ENCODE results near the gene NABP2.

Gene NABP2

DNA sequence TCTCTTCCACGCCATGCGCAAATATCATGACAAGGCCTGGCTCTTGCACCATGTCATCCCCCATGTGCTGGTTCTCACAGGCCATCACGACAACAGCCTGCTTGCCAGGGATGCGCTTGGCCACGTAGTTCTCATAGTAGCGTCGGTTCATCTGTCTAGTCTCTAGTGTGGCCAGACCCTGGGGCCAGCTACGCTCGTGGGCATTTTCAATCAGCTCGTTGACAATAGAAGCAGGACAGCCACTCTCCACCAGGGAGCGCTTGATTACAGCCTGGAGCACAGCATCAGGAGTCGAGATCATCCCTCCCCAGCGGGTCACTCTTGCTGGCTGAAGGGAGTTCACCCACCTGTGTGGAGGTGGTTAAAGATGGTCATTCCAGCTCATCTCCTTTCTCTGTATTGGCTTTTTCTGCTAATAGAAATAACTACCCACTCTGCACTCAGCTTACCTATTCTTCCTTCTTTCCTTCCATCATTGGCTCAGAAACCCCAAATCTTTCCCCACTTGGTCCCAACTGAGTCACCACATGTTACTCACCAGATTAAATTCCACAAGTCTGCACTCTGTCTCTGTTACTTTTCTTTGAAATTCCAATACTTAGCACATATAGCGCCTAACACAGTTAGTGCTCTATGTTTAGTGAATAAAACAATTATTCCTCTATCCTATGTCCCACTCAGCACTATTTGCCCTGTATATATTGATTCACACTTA is 17.5 kb upstream of the NABP2 start:
- no peak overlapping the region for H3K4me3 ChIP-seq (ENCODE audit: low read length)
- DNase-seq (ENCODE audit: low read depth, low spot score), result no peak

- H3K4me3 ChIP-seq (ENCODE audit: low read length), result no peak overlapping the region
- DNase-seq (ENCODE audit: low read depth, low spot score), result no peak
Observed at GRCh38 chr12:56208006-56208405, 16.1 kb upstream of the NABP2 start.

- no peak for DNase-seq (ENCODE audit: low read depth, low spot score)
- no peak overlapping the region for H3K4me3 ChIP-seq (ENCODE audit: low read length)
Observed at GRCh38 chr12:56212361-56212760, 11.8 kb upstream of the NABP2 start.

DNA sequence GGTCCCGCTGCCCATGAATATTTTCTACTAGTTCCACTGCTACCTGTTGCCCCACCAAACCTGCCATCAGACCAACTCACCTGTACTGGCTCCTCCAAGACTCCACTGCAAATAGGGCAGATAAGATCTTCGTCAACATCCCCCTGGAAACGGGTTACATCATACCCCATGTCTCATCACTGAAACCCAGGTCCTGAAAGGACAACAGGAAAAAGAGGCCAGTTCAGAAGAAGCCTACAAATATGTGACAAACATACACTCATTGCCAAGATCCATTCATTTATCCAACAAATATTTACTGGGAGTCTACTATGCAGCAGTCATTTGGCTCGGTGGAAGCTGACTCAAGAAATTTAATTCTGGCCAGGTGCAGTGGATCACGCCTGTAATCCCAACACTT is 10.3 kb upstream of the NABP2 start:
- H3K4me3 ChIP-seq (ENCODE audit: low read length), result no peak overlapping the region
- no peak for DNase-seq (ENCODE audit: low read depth, low spot score)

GRCh38 chr12:56216461-56216860 is 7.7 kb upstream of the NABP2 start:
- H3K4me3 ChIP-seq (ENCODE audit: low read length), result no peak overlapping the region
- no peak for DNase-seq (ENCODE audit: low read depth, low spot score)

- H3K4me3 ChIP-seq (ENCODE audit: low read length), result no peak overlapping the region
- DNase-seq (ENCODE audit: low read depth, low spot score), result no peak
Observed at GRCh38 chr12:56219840-56220239, 4.3 kb upstream of the NABP2 start.

DNA sequence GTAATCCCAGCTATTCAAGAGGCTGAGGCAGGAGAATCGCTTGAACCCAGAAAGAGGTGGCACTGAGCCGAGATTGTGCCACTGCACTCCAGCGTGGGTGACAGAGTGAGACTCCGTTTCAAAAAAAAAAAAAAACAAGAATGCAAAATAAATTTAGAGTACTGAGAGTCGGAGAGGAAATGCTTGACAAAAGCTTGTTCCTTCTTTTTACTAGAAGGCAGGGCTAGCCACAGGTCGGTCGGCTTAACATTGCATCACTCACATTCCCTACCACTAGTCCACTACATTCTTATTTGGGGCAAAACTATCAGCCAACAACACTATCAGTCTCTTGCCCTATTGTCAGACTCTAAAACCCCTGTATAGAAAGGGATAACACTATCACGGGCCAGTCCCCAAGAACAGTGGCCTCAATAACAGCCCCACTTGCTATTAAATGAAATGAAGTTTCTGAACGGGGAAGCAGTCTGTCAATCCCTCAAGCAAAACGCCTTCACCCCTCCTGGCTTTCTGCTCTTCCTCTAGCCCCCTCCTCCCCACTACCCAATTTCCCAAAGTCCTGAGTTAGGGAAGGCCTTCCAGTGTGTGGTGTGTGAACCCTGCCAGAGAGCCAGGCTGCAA is 3.4 kb upstream of the NABP2 start:
- no peak for DNase-seq (ENCODE audit: low read depth, low spot score)
- H3K4me3 ChIP-seq (ENCODE audit: low read length), result peak overlapping the region; percentile 95

- peak overlapping the region; percentile 95 for H3K4me3 ChIP-seq (ENCODE audit: low read length)
- DNase-seq (ENCODE audit: low read depth, low spot score), result no peak
Observed at GRCh38 chr12:56221232-56221756, 2.8 kb upstream of the NABP2 start.

DNA sequence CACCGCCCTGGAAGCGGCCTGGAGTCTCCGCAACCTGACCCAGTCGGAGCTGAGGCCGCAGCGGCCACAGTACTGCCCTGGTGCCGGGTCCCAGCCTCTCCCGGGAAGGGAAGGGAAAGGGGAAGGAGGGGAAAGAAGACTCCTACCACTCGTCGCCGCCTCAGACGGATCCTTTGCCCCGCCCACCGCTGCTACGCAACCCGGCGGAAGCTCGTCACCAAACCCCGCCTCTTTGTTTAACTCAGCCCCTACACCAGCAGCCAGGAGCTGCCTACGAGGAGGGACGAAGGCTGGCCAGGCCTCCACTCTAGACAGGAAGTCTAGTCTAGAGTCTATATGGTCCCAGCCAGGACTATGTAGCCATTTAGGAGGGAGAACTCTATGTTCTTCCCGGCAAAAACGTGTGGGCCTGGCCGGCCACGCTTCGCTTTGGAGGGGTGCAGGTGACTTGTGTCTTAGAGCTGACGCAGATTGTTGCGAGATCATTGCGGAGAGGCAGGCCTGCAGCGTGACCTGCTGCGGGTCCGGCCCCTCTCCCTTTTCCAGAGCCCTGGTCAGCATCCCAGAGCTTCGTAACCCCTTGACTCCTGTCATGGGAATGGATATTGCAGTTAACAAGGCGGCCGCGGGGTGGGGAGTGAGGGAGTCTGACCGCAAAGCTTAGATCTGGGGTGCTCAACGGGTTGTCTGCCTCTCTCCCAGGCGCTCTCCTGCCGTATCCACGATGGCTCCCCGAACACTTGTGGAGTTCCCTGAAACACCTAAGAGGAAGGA is 2.2 kb upstream of the NABP2 start, which contains the start of gene RNF41:
TSS of gene RNF41 (minus strand) at position 166 of the 774 bp plus-strand sequence. CDS start 7,875 bp downstream, outside the sequence.
- peak; percentile 88 for DNase-seq (ENCODE audit: low read depth, low spot score)
- H3K4me3 ChIP-seq (ENCODE audit: low read length), result peak within 1 kb of the TSS; percentile 95

- no peak for DNase-seq (ENCODE audit: low read depth, low spot score)
Observed at GRCh38 chr12:56222531-56222895, 1.6 kb upstream of the NABP2 start.

DNA sequence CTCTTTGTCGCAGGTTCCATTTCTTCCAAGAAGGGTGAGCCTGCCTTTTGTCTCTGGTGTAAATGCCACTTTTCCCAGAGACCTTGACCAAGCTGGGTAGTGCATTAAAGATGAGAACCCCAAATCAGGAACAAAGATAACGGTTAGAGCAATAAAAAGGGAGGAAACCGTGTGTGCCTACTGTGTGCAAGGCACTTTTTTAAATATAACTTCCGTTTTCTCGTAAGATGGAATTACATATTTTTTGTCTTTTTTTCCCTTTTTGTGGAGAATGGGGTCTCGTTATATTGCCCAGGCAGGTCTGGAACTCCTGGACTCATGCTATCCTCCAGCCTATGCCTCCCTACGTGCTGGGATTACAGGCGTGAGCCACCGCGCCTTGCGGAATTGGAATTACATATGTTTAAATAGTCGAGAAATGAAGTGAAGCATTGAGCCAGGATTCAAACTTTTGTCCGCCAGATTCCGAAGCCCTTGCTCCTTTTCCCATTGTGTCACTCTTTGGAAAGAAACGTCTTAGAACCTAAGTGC is 506 bp upstream of the NABP2 start:
- no peak for DNase-seq (ENCODE audit: low read depth, low spot score)

More at GRCh38 chr12:56222531-56222895, 1.6 kb upstream of the NABP2 start:
- H3K4me3 ChIP-seq (ENCODE audit: low read length), result peak overlapping the region; percentile 95

GRCh38 chr12:56224954-56225353 is 812 bp downstream of the NABP2 start:
- no peak for DNase-seq (ENCODE audit: low read depth, low spot score)
- H3K4me3 ChIP-seq (ENCODE audit: low read length), result peak overlapping the region; percentile 86

More for the DNA sequence above, 506 bp upstream of the NABP2 start:
- H3K4me3 ChIP-seq (ENCODE audit: low read length), result peak overlapping the region; percentile 86

DNA sequence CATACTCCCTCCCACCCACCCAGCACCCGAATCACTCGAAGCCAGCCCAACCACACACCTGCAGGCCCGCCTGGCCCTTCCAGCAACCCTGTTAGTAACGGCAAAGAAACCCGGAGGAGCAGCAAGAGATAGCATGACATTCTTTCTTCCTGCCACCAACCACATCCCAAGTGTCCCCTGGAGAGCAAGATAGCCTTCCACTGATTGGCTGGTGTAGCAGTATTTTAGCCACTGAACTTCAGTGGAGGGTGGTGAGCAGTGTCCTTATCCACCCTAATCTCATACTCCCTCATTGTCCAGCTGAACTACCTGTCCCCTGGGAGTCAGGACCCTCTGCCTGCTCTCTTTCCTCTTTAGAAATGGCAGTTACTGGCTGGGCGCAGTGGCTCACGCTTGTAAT is 4.9 kb downstream of the NABP2 start:
- H3K4me3 ChIP-seq (ENCODE audit: low read length), result no peak overlapping the region
- no peak for DNase-seq (ENCODE audit: low read depth, low spot score)

DNA sequence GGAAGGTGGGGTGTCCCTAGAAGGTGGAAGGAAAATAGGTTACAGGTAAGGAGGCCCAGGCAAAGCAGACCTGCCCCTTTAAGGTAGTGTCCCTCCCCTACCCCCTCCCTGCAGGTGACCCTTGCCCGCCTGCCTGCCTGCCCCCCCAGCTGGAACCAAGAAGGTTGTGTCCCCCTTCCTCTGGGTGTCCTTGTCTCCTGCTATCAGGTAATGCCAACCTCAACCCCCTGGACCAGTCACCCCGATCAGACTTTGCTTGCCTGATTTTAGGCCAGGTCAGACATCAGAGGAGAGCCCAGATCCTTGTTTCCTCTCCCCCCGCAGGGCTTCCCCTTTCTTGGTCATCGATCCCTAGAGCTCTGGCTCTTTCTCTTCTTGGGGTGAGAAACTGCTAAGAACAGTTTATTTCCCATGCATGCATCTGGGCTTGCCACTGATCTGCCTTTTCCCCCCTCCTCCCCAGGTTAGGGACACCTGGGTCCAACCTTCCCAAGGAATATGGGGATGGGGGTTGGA is 5.8 kb downstream of the NABP2 start, which contains the start of gene SLC39A5:
TSS of gene SLC39A5 (plus strand) at position 136 of the 516 bp plus-strand sequence. CDS start 1,224 bp downstream, outside the sequence.
- no peak within 1 kb of the TSS for H3K4me3 ChIP-seq (ENCODE audit: low read length)
- DNase-seq (ENCODE audit: low read depth, low spot score), result no peak

DNA sequence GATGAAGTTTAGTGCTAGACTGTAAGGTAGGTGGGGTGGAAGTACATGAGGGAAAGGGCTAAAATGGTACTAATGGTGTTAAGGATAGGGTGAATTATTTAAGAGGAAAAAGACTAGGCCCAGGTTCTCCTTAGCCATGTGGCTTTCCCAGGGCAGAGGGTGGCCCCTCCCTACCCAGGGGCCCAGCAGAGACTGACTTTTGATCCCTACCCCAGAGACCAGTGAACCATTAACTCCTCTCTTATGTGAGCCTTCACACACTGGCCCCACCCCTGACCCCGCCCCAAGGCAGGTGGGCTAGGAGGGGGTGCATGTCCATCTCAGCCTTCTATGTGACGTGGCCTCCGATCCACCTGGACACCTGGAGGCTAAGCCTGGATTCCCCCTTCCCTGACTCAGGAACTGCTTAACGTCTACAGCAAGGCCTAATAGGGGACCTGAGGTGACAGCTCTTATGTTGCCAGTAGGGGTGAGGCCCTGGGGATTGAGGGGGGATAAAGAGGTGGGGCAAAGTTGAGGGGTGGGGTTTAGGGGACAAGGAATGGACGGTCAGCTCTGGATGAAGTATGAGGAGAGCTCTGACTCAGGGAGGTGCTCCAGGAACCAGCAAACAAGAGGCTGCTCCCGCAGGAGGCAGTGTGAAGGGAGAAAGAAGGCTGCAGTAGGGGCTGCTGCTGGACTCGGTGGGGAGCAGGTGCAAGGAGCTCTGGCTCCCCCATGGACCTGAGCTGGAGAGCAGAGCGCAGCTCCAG is 6.5 kb downstream of the NABP2 start:
- no peak for DNase-seq (ENCODE audit: low read depth, low spot score)
- H3K4me3 ChIP-seq (ENCODE audit: low read length), result no peak overlapping the region

- DNase-seq (ENCODE audit: low read depth, low spot score), result no peak
- no peak overlapping the region for H3K4me3 ChIP-seq (ENCODE audit: low read length)
Observed at GRCh38 chr12:56231184-56231582, 7.0 kb downstream of the NABP2 start.

- no peak for DNase-seq (ENCODE audit: low read depth, low spot score)
- H3K4me3 ChIP-seq (ENCODE audit: low read length), result no peak overlapping the region
Observed at GRCh38 chr12:56234746-56235436, 10.7 kb downstream of the NABP2 start.

- no peak for DNase-seq (ENCODE audit: low read depth, low spot score)
- no peak overlapping the region for H3K4me3 ChIP-seq (ENCODE audit: low read length)
Observed at GRCh38 chr12:56236091-56236490, 11.9 kb downstream of the NABP2 start.
